GM12878 (cell line): Measurements from ENCODE around the gene MEF2C.

Experiments
- BHLHE40 ChIP-seq, 2 experiments: fragments of 450-650 bp in 1 of 2; IDR thresholded peaks; 2 replicates each; pipeline ENCODE4 v1.6.1; 2011 to 2017; ENCODE audit warnings: low read depth in 2 of 2, borderline replicate concordance in 1 of 2, improper control_type of control experiment in 1 of 2, low read length in 1 of 2, mild to moderate bottlenecking in 1 of 2
- CEBPB ChIP-seq, 2 experiments: fragments of 150-350 bp in 1 of 2; IDR thresholded peaks; 2 replicates each; pipeline ENCODE4 v1.6.1; 2012 to 2014; ENCODE audit warnings: low read depth in 2 of 2, low read length in 2 of 2, borderline replicate concordance in 1 of 2, inconsistent platforms in 1 of 2
- CTCF ChIP-seq, 3 experiments: IDR thresholded peaks in 2 of 3; conservative IDR thresholded peaks in 1 of 3; 2 replicates each; pipeline ENCODE4 v1.5.1; 2011; ENCODE audit warnings: low read depth in 3 of 3, low read length in 3 of 3, mild to moderate bottlenecking in 3 of 3, control low read depth in 2 of 3, moderate library complexity in 2 of 3, inconsistent platforms in 1 of 3, mixed read lengths in 1 of 3; ENCODE audit not compliant: control insufficient read depth in 2 of 3, insufficient read depth in 1 of 3; ENCODE audit errors: extremely low read depth in 1 of 3
- ESRRA ChIP-seq: IDR thresholded peaks from 2 replicates; pipeline ENCODE4 v1.6.1; 2012; ENCODE audit warnings: mild to moderate bottlenecking, low read length, improper control_type of control experiment
- JUND ChIP-seq: IDR thresholded peaks from 2 replicates; pipeline ENCODE4 v1.6.1; 2012; ENCODE audit warnings: low read depth, mild to moderate bottlenecking, low read length, improper control_type of control experiment, moderate library complexity
- MEF2A ChIP-seq: IDR thresholded peaks from 2 replicates; pipeline ENCODE4 v1.6.1; 2011; ENCODE audit warnings: low read depth, mild to moderate bottlenecking, low read length, moderate library complexity; ENCODE audit not compliant: insufficient read depth
- RAD51 ChIP-seq: fragments of 450-650 bp; IDR thresholded peaks from 2 replicates; pipeline ENCODE4 v1.6.1; 2016; ENCODE audit warnings: moderate library complexity, mild to moderate bottlenecking, inconsistent platforms
- RCOR1 ChIP-seq: conservative IDR thresholded peaks from 2 replicates; pipeline ENCODE4 v1.6.1; 2012; ENCODE audit warnings: low read depth, low read length, improper control_type of control experiment
- REST ChIP-seq: IDR thresholded peaks from 2 replicates; pipeline ENCODE4 v1.6.1; 2012; ENCODE audit warnings: mild to moderate bottlenecking, low read depth, low read length
- SP1 ChIP-seq: IDR thresholded peaks from one replicate; pipeline ENCODE4 v1.6.1; 2011; ENCODE audit warnings: low read depth, low read length
- SRF ChIP-seq, 2 experiments: IDR thresholded peaks; 2 replicates each; pipeline ENCODE4 v1.6.1; 2011; ENCODE audit warnings: low read depth in 2 of 2, low read length in 2 of 2, mild to moderate bottlenecking in 1 of 2, moderate library complexity in 1 of 2
- YY1 ChIP-seq: IDR thresholded peaks from 2 replicates; pipeline ENCODE4 v1.6.1; 2011; ENCODE audit warnings: low read depth, mild to moderate bottlenecking, low read length
- ZZZ3 ChIP-seq: IDR thresholded peaks from 2 replicates; pipeline ENCODE4 v1.6.1; 2011; ENCODE audit warnings: low read depth; ENCODE audit not compliant: control insufficient read depth, insufficient read length

GRCh38 chr5:88881571-88881971 lies 1.4 kb downstream of the MEF2C start:
- TF ChIP-seq JUND (no peak), MEF2A (no peak), CTCF (IDR thresholded peaks at IDR 0.05 in 2 of 3, conservative IDR thresholded peaks at IDR 0.05 in 1 of 3; ENCODE audit: control insufficient read depth in 2 of 3, extremely low read depth in 1 of 3, insufficient read depth in 1 of 3, low read depth in 3 of 3, low read length in 3 of 3) (no peak), YY1 (no peak), SRF (IDR thresholded peaks at IDR 0.05; ENCODE audit: low read depth in 2 of 2, low read length in 2 of 2) (no peak), SP1 (no peak), BHLHE40 (IDR thresholded peaks at IDR 0.05; ENCODE audit: borderline replicate concordance in 1 of 2, low read depth in 2 of 2, low read length in 1 of 2) (no peak), RCOR1 (no peak), ESRRA (no peak), CEBPB (IDR thresholded peaks at IDR 0.05; ENCODE audit: borderline replicate concordance in 1 of 2, low read depth in 2 of 2, low read length in 2 of 2) (no peak), ZZZ3 (no peak), REST (no peak), RAD51 (no peak)
